Osteocyte (in vitro differentiated cells): Measurements from ENCODE around the gene DAB2IP. TPM values are rescaled to one million over a fixed set of nuclear protein-coding genes. Genes with fewer than 3 reads are reported as not detected.
A peak's percentile ranks its signal among the peaks of the same experiment; 100 is the strongest.

Experiments used
- DNase-seq: peaks from one replicate; pipeline ENCODE4 v3.0.0; 2021; ENCODE audit warnings: mixed read lengths; ENCODE audit not compliant: unreplicated experiment; ENCODE audit errors: extremely low spot score
- H3K27ac Mint-ChIP-seq: one replicate; pipeline ENCODE4 v1.8.0; 2021; ENCODE audit warnings: mild to moderate bottlenecking, mixed read lengths; ENCODE audit not compliant: unreplicated experiment
- H3K27me3 Mint-ChIP-seq: one replicate; pipeline ENCODE4 v1.8.0; 2021; ENCODE audit warnings: mixed read lengths; ENCODE audit not compliant: unreplicated experiment
- H3K36me3 Mint-ChIP-seq: one replicate; pipeline ENCODE4 v1.8.0; 2021; ENCODE audit warnings: mixed read lengths; ENCODE audit not compliant: unreplicated experiment
- H3K4me1 Mint-ChIP-seq: one replicate; pipeline ENCODE4 v1.8.0; 2021; ENCODE audit warnings: mixed read lengths; ENCODE audit not compliant: unreplicated experiment
- H3K4me3 Mint-ChIP-seq: one replicate; pipeline ENCODE4 v1.8.0; 2021; ENCODE audit warnings: mild to moderate bottlenecking, moderate library complexity, mixed read lengths; ENCODE audit not compliant: unreplicated experiment
- H3K9me3 Mint-ChIP-seq: one replicate; pipeline ENCODE4 v1.8.0; 2021; ENCODE audit warnings: mixed read lengths; ENCODE audit not compliant: unreplicated experiment
- total RNA-seq: library from RNA; stranded (reverse); gene quantifications from 2 replicates; pipeline ENCODE4 v1.2.1, GENCODE V29; 2021
- TF ChIP-seq, protein P1 (sequence below): fragments of 200-600 bp; sonication (generic); IDR thresholded peaks from 2 replicates; pipeline ENCODE4 v1.5.0; 2021; ENCODE audit warnings: antibody characterized with exemption, mild to moderate bottlenecking, moderate library complexity

The DAB2IP gene
- total RNA-seq, 1 donor from 2014 or later, result 43.6 TPM

DNA sequence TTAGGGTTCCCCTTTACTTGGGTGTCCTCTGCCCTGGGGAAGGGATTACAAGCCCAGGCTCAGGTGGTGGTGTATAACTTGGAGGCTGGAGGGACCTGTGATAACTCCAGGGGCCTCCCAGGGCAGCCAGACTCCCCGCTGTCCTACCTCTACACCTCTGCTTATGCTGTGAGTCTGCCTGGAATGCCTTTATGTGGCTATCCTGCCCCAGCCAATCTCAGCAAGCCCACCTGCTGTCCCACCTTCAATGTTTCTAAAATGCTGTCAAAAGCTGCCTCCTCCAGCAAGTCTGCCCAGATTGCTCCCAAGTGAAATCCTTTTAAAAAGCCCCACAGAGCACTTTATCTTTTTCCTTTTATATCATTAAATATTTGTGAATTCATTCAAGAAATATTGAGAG is 39.3 kb downstream of the DAB2IP start:
- TF ChIP-seq, protein P1, sequence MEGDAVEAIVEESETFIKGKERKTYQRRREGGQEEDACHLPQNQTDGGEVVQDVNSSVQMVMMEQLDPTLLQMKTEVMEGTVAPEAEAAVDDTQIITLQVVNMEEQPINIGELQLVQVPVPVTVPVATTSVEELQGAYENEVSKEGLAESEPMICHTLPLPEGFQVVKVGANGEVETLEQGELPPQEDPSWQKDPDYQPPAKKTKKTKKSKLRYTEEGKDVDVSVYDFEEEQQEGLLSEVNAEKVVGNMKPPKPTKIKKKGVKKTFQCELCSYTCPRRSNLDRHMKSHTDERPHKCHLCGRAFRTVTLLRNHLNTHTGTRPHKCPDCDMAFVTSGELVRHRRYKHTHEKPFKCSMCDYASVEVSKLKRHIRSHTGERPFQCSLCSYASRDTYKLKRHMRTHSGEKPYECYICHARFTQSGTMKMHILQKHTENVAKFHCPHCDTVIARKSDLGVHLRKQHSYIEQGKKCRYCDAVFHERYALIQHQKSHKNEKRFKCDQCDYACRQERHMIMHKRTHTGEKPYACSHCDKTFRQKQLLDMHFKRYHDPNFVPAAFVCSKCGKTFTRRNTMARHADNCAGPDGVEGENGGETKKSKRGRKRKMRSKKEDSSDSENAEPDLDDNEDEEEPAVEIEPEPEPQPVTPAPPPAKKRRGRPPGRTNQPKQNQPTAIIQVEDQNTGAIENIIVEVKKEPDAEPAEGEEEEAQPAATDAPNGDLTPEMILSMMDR, result no peak
- Mint-ChIP-seq H3K27me3 (no peaks in the 10 kb centered on the region), H3K4me1 (peaks cover 20% of the 10 kb centered on the region), H3K27ac (no peak overlapping the region), H3K9me3 (no peaks in the 10 kb centered on the region), H3K36me3 (no peaks in the 10 kb centered on the region), H3K4me3 (no peak overlapping the region)
- DNase-seq, result no peak

DNA sequence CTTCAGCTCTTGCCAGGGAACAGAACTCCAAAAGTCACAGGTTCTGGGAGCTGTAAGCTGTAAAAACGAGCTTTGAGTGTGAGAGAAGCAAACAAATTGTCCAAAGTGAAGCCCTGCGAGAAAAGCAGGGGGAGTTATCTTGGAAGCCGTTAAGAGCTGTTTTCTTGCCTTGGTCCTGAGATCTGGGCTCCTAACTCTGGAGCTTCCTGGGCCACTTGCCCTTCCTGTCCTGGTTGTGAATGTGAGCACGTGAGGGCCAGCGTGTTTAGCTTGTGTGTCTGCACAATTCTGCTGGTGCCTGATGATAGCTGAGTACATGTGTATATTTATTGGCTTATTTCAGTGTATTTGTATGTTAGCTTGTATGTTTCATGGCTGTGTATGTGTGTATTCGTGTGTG is 40.5 kb downstream of the DAB2IP start:
- TF ChIP-seq, protein P1, result no peak
- Mint-ChIP-seq H3K4me1 (peaks cover 19% of the 10 kb centered on the region), H3K27me3 (no peaks in the 10 kb centered on the region), H3K9me3 (no peaks in the 10 kb centered on the region), H3K27ac (peak overlapping the region; percentile 8), H3K4me3 (no peak overlapping the region), H3K36me3 (no peaks in the 10 kb centered on the region)
- no peak for DNase-seq

DNA sequence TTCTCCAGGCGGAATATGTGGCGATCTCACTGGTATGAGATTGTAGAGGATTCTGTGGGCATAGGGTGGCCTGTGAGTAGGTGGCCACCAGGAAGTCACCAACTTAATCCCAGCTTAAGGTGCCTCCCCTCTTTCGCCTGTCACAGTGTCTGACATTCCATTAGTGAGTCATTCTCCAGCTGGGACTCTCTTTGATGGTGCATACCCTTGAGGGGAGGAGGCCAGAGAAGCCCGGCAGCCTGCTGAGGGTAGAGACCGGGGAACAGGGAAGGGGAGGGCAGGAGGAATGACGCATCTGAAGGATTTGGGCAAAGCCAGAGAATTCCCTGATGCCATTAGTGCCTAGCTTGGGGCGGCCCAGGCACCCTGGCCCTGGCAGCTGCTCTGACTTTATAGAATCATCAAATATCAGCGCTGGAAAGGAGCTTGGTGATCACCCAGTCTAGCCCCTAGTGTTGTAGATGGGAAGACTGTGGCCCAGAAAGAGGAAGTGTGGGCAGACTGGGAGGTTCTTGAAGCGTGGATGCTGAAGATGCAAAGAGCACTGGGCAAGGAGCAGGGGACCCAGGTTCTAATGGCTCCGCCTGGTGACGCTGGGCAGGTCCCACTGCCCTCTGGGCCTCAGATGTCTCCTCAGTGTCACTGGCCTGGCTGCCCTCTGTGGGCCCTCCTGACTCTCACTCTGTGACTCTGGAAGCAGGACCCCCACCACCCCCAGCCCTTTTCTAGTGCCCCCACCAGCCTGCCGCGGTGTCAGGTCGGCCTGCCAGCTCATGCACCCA is 41.4 kb downstream of the DAB2IP start:
- no peak overlapping the region for H3K4me3 Mint-ChIP-seq
- no peaks in the 10 kb centered on the region for H3K9me3 Mint-ChIP-seq
- H3K27ac Mint-ChIP-seq, result peak overlapping the region; percentile 85
- no peak for DNase-seq
- H3K27me3 Mint-ChIP-seq, result no peaks in the 10 kb centered on the region
- no peaks in the 10 kb centered on the region for H3K36me3 Mint-ChIP-seq
- H3K4me1 Mint-ChIP-seq, result peaks cover 18% of the 10 kb centered on the region
- TF ChIP-seq, protein P1, result no peak

DNA sequence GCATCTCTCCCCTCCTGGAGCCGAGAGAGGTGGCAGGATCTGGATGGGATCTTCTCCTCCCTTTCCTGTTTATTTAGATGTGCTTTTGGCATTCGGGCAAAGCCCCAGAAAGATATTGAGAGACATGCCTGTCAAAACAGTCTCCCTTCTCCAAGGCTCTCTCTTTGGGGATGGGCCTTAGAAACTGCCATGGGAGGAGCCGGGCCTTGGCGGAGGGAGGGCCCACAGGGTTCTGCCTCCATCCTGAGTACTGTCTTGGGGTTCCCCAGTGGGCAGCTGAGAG is 41.9 kb downstream of the DAB2IP start:
- H3K27ac Mint-ChIP-seq, result peak overlapping the region; percentile 52
- no peak for DNase-seq

DNA sequence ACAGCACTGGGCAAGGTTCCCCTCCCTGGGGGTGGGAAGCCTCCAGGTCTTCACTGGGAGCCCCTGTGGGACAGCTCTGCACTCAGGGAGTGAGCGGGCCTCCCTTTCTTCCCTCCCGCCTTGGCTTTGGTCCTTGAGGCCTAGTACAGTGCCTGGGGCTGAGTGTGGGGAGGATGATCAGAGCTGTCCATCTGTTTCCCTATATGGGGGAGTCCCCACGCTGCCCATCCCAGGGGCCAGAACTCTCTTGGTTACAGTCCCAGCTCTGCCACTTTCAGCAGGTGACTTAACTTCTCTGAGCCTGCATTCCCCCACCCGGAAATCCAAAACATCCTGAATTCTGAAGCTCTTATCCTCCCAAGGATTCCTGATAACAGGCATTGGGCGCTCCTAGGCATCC is 42.6 kb downstream of the DAB2IP start:
- H3K9me3 Mint-ChIP-seq, result no peaks in the 10 kb centered on the region
- H3K4me1 Mint-ChIP-seq, result peaks cover 18% of the 10 kb centered on the region
- H3K4me3 Mint-ChIP-seq, result no peak overlapping the region
- no peaks in the 10 kb centered on the region for H3K27me3 Mint-ChIP-seq
- no peaks in the 10 kb centered on the region for H3K36me3 Mint-ChIP-seq
- DNase-seq, result no peak
- H3K27ac Mint-ChIP-seq, result no peak overlapping the region
- TF ChIP-seq, protein P1, result no peak

More for the DNA sequence above, 41.9 kb downstream of the DAB2IP start:
- H3K9me3 Mint-ChIP-seq, result no peaks in the 10 kb centered on the region
- peaks cover 18% of the 10 kb centered on the region for H3K4me1 Mint-ChIP-seq
- H3K27me3 Mint-ChIP-seq, result no peaks in the 10 kb centered on the region
- TF ChIP-seq, protein P1, result no peak
- H3K36me3 Mint-ChIP-seq, result no peaks in the 10 kb centered on the region
- H3K4me3 Mint-ChIP-seq, result no peak overlapping the region
